Activated CD8-positive, alpha-beta memory T cell treated with anti-CD3 and anti-CD28 coated beads, Interleukin-2, amount 50 U/mL, for 1 hour (primary cell): Measurements from ENCODE around the gene AQP11.
"Not testable (repeated sequence)": the region's sequence is repeated elsewhere in the genome, so short reads cannot be mapped to it uniquely, and the experiment has no call there.

Source experiments
- DNase-seq: peaks from one replicate; pipeline ENCODE4 v3.0.0-alpha.2; 2020; ENCODE audit errors: extremely low read depth

Gene AQP11

DNA sequence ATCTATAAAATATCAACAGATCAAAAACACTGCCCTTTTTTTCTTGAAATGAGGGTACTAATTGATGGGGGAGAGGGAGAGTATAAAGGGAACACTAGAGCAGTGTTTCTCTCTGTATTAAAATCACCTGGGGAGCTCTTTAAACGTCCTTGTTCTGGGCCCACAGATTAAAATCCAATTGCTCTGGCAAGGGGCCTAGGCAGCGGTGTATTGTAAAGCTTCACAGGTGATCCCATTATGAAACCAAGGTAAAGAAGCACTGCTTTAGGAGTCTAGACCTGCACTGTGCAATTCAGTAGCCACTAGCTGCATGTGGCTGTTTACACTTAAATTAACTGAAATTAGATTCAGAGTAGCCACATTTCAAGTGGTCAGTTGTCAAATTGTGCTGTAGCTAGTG is 3.0 kb downstream of the AQP11 start:
- DNase-seq, result no peak

DNA sequence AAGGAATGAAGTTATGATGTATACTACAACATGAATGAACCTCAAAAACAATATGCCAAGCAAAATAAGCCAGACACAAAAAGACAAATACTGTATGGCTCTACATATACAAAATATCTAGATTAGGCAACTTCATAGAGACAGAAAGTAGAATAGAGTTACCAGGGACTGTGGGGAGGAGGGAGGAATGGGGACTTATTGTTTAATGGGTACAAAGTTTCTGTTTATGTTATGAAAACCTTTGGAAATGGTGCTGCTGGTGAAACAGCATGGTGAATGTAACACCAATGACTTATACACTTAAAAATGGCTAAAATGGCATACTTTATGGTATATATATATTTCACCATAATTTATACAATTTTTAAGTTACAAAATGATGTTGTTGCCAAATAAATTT is 4.1 kb downstream of the AQP11 start:
- DNase-seq, result no peak

DNA sequence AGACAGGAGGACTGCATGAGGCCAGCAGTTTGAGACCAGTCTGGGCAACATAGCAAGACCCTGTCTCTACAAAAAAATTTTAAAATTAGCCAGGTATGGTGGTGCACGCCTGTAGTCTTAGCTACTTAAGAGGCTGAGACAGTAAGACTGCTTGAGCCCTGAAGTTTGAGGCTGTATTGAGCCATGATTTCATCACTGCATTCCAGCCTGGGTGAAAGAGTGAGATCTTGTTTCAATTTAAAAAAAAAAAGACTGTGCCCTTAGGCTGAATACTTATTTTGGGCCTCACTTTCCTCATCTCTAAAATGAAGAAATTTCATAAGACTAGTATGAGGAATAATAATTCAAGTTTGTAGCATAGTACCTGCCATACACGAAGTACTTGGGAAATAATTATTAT is 6.9 kb downstream of the AQP11 start:
- DNase-seq, result no peak

DNA sequence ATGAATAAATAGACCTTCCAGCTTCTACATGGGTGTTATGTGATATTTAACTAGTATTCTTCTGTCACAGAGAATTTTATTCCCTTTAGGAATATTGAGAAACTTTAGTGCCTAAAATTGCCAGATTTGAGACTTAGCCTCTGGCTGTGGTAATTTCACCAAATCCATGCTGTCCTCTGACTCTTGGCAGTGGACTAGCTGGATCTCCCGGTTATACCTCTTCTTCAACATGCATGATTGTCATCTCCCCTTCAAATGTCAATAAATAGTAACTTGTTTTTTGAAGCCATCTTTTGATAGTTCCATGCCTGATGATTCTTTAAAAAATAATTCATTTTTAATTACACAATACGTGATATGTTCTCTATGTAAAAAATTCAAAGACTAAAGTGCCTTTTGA is 8.4 kb downstream of the AQP11 start:
- no peak for DNase-seq

- DNase-seq, result no peak
These were observed 12.8 kb downstream of the AQP11 start for GRCh38 chr11:77602381-77603088.

DNA sequence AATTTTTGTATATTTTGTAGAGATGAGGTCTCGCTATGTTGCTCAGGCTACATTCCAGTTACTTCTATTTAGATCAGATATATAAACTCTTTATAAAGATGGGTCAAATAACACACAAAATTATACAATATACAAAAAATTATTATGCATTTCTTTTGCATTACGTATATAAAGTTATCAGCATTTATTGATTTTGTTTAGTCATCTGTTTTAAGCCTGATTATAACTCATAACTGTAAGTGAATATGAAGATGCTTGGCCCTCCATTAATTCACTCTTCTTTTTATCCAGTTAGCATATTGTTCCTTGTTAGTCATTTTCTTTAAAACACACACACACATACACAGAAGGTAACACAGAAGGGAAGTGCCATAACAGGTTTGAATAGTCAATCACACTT is 14.5 kb downstream of the AQP11 start:
- DNase-seq, result no peak

GRCh38 chr11:77609234-77609633 is 19.5 kb downstream of the AQP11 start:
- no peak for DNase-seq

DNA sequence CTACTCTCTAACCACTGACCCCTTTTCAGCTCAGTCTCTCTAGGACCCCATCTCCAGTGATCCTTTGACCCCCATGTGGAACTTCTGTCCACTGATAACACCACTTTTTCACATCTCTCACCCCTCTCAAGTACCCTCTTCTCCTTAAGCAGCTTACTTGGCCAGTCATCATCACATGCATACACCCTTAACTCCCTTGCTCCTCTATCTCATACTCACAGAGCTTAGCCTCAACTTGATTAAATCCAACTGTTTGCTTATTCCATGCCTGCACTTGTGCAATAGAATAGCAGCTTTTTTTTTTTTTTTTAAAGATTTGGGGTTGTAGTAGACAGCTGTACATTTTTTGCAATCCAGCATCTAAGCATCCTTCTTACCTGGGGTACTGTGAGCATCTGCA is 22.2 kb downstream of the AQP11 start:
- DNase-seq, result no peak

DNA sequence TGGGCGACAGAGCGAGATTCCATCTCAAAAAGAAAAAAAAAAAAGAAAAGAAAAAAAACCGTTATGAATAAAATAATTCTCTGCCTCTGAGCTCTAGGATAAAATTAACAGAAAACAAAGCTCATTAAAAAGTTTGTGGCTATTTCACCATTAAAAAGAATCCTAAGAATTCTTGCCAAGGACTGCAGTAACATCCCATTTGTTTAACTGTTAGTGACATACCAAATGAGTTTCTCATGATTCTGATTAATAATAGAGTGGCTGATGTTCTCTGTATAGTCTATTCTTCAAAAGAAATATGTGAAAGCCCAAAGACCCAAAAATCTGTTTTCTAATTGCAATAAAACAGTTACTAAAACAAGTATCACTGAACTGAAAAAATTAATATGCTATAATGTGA is 28.1 kb downstream of the AQP11 start:
- no peak for DNase-seq

- peak; percentile 13 for DNase-seq
These were observed 29.9 kb downstream of the AQP11 start for GRCh38 chr11:77619576-77620198.

DNA sequence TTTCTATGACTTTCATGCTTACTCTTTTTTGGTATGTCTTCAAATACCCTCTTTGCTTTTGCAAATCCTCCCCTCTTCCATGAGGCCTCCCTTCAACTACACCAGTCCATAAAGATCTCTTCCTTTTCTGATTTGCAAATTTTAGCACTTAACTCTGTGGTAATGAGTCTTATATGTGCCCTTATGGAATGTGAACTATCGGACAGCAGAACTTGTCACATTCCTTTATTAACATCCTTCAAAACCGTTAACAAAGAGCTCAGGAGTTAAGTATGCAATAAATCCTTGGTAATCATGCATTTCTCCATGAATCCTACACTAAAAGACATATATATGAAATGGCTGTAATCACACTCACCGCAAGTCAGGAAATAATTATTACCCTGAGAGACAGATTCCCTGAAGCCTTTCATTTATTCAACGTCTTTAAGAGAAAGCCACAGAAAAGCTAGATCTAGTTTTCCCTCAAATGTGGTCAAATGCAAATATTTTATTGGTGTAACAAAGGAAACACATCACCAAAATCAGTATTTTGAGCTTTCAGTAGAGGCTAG is 40.5 kb downstream of the AQP11 start:
- DNase-seq, result no peak

DNA sequence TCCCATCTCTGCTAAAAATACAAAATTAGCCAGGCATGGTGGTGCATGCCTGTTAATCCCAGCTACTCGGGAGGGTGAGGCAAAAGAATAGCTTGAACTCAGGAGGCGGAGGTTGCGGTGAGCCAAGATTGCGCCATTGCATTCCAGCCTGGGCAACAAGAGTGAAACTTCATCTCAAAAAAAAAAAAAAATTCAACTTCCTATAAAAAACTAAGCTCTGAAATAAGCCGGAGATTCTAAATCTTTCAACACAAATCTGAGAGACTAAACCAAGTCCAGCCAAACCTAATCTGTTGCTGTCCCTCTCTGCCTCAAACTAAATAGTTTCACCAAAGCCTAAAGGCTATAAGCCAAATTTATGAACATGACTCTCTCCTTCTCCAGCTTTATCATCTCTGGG is 44.2 kb downstream of the AQP11 start:
- not testable (repeated sequence) for DNase-seq

DNA sequence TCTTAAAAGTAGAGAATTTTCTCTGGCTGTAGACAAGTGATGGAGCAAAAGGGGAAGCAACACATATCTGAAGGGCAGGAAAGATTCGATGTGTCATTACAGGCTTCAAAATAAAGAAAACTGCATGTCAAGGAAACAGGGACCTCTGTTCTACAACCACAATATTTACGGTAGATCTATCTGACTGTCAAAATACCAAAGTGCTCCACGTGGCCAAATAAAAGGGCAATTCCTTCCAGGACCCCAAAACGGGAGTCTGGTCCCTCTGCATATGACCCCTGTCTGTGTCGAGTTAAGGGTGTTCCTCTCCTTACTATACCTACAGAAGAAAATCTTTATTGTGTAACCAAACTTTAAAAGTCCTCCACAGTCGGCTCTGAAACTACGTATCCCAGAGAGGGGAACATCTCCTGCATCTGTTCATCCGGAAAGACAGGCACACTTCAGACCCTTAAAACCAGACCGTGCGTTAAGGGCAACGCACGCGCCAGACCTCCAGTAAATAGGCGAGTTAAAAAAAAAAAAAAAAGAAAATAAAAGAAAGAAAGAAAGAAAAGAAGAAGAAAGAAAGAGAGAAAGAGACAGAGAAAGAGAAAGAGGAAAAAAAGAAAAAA is 47.1 kb downstream of the AQP11 start:
- DNase-seq, result no peak

DNA sequence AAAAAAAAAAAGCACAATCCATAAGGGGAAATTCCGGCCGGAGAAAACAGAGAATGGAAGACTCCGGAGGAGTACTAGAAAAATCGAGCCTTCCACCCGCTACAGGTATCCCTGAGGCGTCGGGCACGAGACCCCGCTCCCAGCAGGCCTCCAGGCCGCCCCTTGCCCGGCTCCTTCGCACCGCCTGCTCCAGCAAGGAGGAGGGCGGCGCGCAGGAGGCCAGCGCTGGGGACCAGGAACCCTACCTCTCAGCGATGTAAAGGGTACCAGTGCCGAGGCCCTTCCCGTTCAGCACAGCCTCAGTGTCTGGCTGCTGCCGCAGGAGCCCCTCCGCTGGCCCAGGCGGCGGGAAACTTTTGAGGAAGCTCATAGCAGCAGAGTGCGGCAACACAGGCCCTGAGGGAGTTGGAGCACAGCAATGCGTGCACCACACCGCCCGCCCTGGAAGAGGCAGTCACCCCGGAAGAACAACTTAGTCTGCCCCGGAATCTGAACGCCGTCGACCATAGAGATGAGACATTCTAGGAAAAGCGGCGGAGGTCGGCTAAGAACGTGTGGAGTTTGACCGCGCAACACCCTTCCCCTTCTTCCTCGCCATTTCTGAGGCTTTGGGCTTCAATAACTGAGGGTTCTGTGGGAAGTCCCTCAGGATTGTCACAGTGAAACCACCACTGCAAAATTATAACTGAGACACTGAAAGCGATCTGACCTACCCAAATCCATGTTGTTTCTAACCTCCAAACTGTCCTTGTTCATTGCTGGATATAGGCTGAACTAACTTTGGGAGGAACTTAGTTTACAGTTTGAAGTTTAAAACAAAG is 47.8 kb downstream of the AQP11 start, which contains the start of gene CLNS1A:
CLNS1A (minus strand) TSS at position 450 of the 821 bp plus-strand sequence; CDS start at position 370, 80 bp downstream.
- DNase-seq, result peak; percentile 37

GRCh38 chr11:77642228-77642627 is 52.5 kb downstream of the AQP11 start:
- no peak for DNase-seq

- no peak for DNase-seq
These were observed 55.1 kb downstream of the AQP11 start for GRCh38 chr11:77644887-77645286.

DNA sequence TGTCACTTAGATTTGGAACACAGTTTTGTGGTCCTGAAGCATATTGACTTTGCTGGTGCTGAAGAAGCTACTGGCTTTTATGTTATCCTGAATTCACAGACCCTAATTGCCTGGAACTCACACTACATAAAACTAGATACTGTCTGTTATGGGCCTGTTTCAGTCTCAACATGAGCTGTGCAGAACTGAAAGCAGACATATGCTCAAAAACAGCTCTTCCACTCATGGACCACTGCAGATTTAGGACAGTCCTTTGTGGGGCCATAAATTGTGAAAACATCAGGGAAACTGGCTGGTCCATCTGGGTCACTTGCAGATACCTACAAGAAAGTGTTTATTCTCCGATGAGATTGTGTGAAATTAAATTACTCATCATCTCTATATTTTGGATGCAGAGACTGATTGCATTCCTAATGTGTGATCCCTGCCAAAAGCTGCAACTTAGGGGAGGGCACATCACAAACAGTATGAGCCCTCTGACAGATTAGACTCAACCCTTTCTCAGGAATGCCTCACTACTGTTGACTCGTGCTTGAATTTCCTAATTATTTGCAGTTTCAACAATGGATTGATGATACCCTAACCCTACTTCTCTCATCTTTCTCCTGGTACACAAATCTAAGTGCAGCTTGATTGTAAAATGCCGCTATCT is 58.0 kb downstream of the AQP11 start:
- DNase-seq, result no peak

GRCh38 chr11:77650123-77650522 is 60.4 kb downstream of the AQP11 start:
- DNase-seq, result no peak

- no peak for DNase-seq
These were observed 65.1 kb downstream of the AQP11 start for GRCh38 chr11:77654770-77655434.

- no peak for DNase-seq
These were observed 66.6 kb downstream of the AQP11 start for GRCh38 chr11:77656362-77656761.
